Measurements from ENCODE around the gene EBF4.
"Not testable (repeated sequence)": the region's sequence is repeated elsewhere in the genome, so short reads cannot be mapped to it uniquely, and the experiment has no call there.

The EBF4 gene

GRCh38 chr20:2796011-2796660, 103.6 kb downstream of the EBF4 start:
- no peak for DNase-seq (ENCODE audit: low read depth)

- no peak for DNase-seq (ENCODE audit: low read depth)
These were observed 104.8 kb downstream of the EBF4 start for GRCh38 chr20:2797136-2797983.

- DNase-seq (ENCODE audit: low read depth), result no peak
These were observed 105.7 kb downstream of the EBF4 start for GRCh38 chr20:2798095-2798805.

DNA sequence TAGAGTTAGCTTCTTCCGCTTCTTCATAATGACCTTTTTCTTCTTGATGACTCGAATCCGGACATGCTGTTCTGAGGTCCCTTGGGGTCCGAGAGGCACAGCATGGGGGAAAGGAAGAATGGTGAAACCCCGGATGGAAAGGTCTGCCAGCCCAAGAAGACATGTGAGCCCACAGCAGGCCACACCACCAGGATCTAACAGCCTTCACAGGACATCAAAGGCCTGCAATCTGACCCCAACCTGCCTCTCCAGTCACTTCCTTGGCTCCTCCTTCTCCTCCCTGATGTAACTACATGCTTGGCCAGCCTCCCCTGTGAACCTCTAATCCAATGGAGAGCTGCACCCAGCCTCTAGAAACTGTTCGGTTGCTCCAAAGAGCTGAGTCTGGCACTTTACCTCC, 106.2 kb downstream of the EBF4 start:
- DNase-seq (ENCODE audit: low read depth), result no peak

DNA sequence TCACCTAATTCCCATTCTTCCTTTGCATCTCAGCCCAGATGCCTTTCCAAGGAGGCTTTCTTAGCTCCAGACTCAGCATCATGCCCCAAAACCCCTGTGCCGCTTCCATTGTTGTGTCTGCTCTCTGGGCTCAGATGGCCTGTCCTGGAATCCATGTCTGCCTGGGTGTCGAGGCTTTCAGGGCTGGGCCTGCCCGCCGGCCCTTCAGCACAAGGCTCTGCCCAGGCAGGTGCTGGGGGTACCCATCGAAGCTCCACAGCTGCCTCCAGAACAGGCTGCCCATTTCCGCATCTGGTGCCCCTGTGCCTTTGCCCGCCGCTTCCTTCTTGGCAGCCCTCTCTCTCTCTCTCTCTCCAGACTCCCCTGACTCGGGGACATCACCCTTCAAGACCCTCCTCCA, 106.7 kb downstream of the EBF4 start:
- no peak for DNase-seq (ENCODE audit: low read depth)

GRCh38 chr20:2799688-2800520, 107.3 kb downstream of the EBF4 start:
- no peak for DNase-seq (ENCODE audit: low read depth)

GRCh38 chr20:2800521-2801285, 108.1 kb downstream of the EBF4 start, which contains the start of gene CPXM1:
CPXM1 (minus strand) TSS chr20:2800627; CDS start chr20:2800572, 55 bp downstream.
- DNase-seq (ENCODE audit: low read depth), result no peak

- no peak for DNase-seq (ENCODE audit: low read depth)
These were observed 108.7 kb downstream of the EBF4 start for GRCh38 chr20:2801286-2801728.

GRCh38 chr20:2804041-2804828, 111.7 kb downstream of the EBF4 start:
- DNase-seq (ENCODE audit: low read depth), result no peak

GRCh38 chr20:2804852-2805688, 112.5 kb downstream of the EBF4 start:
- no peak for DNase-seq (ENCODE audit: low read depth)

- no peak for DNase-seq (ENCODE audit: low read depth)
These were observed 113.2 kb downstream of the EBF4 start for GRCh38 chr20:2805689-2806350.

DNA sequence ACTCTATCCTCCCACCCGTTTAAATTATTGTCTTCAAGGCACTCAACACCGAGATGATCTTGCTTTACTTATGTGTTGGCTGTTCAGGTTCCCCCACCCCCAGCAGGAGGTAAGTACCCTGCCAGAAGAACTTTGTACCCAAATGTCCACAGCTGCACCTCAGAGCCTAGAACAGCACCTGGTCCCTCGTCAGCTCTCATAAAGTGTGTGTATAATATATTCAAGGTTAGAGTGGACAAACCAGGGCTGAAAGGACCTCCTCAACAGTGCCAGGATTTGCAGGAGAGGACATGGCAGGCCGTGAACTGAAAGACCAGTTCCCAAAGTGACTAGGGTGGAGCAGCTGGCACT, 113.7 kb downstream of the EBF4 start:
- DNase-seq (ENCODE audit: low read depth), result no peak

GRCh38 chr20:2807019-2807418, 114.4 kb downstream of the EBF4 start:
- no peak for DNase-seq (ENCODE audit: low read depth)

- not testable (repeated sequence) for DNase-seq (ENCODE audit: low read depth)
These were observed 115.3 kb downstream of the EBF4 start for GRCh38 chr20:2807929-2808328.

DNA sequence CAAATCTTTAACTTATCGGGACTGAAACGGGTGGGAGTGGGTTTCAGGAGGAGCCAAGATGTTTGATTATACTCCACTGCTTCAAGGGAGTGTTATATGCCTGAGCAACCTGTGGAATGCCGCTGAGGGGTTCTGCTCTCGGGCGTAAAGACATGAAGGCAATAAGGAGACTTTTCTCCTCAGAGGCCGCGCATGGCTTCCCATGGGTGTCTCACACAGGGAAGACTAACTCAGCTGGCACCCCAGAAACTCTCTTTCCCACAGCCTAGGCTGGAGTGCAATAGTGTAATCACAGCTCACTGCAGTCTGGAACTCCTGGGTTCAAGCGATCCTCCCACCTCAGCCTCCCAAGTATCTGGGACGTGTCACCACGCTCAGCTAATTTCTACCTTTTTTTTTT, 117.1 kb downstream of the EBF4 start:
- DNase-seq (ENCODE audit: low read depth), result no peak
